SK-N-SH (cell line): Measurements from ENCODE around the gene CYP3A5.

Experiments
- JUND ChIP-seq: IDR thresholded peaks from 2 replicates; pipeline ENCODE4 v1.4.0; 2012
- MEF2A ChIP-seq: IDR thresholded peaks from 2 replicates; pipeline ENCODE4 v1.4.0; 2012; ENCODE audit warnings: low read depth, borderline replicate concordance
- NRF1 ChIP-seq: IDR thresholded peaks from 2 replicates; pipeline ENCODE4 v1.6.1; 2012; ENCODE audit warnings: low read depth, mild to moderate bottlenecking, low read length
- POLR2AphosphoS5 ChIP-seq: IDR thresholded peaks from 2 replicates; pipeline ENCODE4 v1.6.1; 2012; ENCODE audit warnings: low read depth, low read length
- TAF1 ChIP-seq: IDR thresholded peaks from 2 replicates; pipeline ENCODE4 v1.6.1; 2012; ENCODE audit warnings: low read depth, mild to moderate bottlenecking, low read length, moderate library complexity, borderline replicate concordance
- TEAD4 ChIP-seq: IDR thresholded peaks from 2 replicates; pipeline ENCODE4 v1.4.0; 2012; ENCODE audit warnings: mild to moderate bottlenecking, borderline replicate concordance; ENCODE audit not compliant: insufficient read depth
- TF ChIP-seq, protein P1 (sequence below): fragments of 200-600 bp; sonication (generic); IDR thresholded peaks from 2 replicates; pipeline ENCODE4 v1.6.1; 2017; ENCODE audit warnings: antibody characterized with exemption, mild to moderate bottlenecking, moderate library complexity

DNA sequence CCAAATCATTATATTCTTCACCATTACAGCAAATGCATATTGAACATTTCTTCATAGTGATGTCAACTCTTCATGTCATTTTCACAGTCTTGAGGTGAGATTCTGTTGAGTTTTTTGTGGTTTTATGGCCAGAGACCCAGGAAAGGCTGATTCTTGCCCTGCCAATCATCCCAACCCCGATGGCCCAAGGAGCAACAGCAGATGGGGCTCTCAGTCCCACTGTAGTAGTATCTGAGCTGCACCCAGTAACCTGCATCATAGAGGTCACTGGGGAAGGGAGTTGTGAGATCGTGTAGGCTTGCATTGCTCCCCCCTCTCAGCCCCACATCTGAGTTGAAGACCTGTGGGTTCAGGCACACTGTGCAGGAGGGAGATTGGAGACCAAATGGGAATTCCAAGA lies 36.3 kb downstream of the CYP3A5 start:
- TF ChIP-seq TAF1 (no peak), TEAD4 (no peak), MEF2A (no peak), JUND (no peak), POLR2AphosphoS5 (no peak), NRF1 (no peak)
- TF ChIP-seq, protein P1, sequence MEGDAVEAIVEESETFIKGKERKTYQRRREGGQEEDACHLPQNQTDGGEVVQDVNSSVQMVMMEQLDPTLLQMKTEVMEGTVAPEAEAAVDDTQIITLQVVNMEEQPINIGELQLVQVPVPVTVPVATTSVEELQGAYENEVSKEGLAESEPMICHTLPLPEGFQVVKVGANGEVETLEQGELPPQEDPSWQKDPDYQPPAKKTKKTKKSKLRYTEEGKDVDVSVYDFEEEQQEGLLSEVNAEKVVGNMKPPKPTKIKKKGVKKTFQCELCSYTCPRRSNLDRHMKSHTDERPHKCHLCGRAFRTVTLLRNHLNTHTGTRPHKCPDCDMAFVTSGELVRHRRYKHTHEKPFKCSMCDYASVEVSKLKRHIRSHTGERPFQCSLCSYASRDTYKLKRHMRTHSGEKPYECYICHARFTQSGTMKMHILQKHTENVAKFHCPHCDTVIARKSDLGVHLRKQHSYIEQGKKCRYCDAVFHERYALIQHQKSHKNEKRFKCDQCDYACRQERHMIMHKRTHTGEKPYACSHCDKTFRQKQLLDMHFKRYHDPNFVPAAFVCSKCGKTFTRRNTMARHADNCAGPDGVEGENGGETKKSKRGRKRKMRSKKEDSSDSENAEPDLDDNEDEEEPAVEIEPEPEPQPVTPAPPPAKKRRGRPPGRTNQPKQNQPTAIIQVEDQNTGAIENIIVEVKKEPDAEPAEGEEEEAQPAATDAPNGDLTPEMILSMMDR = no peak
